Prostate gland (tissue), 2 donors: ENCODE results near the gene LBP.

Source experiments
- CTCF ChIP-seq, 4 experiments: fragments of 200-600 bp in 2 of 4; fragments of 450-650 bp in 2 of 4; sonication (generic) in 2 of 4; IDR thresholded peaks; 1 replicate in 3 of 4; 2 replicates in 1 of 4; pipeline ENCODE4 v1.5.1; 2016 to 2019; ENCODE audit warnings: antibody characterized with exemption in 4 of 4, mild to moderate bottlenecking in 2 of 4, moderate library complexity in 2 of 4
- POLR2A ChIP-seq: fragments of 450-650 bp; IDR thresholded peaks from one replicate; pipeline ENCODE4 v1.6.1; 2016; ENCODE audit warnings: antibody characterized with exemption, mild to moderate bottlenecking

- no peak for TF ChIP-seq POLR2A
- no peak for TF ChIP-seq CTCF (IDR thresholded peaks at IDR 0.05)
These were observed 14.5 kb upstream of the LBP start for GRCh38 chr20:38331814-38332213.
